Rectal smooth muscle tissue (tissue), 1 donor: ENCODE data around the gene CENPI.
"Not testable (repeated sequence)": the region's sequence is repeated elsewhere in the genome, so short reads cannot be mapped to it uniquely, and the experiment has no call there.

Experiments
- H3K27ac ChIP-seq: one replicate; pipeline ENCODE4 v1.7.0; 2013; ENCODE audit warnings: low read depth, low read length, inconsistent platforms
- H3K27me3 ChIP-seq: one replicate; pipeline ENCODE4 v1.7.0; 2013; ENCODE audit warnings: low read length; ENCODE audit not compliant: control insufficient read depth, insufficient read depth
- H3K36me3 ChIP-seq: one replicate; pipeline ENCODE4 v1.7.0; 2013; ENCODE audit warnings: low read length; ENCODE audit not compliant: control insufficient read depth, insufficient read depth
- H3K4me1 ChIP-seq: one replicate; pipeline ENCODE4 v1.7.0; 2013; ENCODE audit warnings: low read length; ENCODE audit not compliant: control insufficient read depth, insufficient read depth
- H3K4me3 ChIP-seq: one replicate; pipeline ENCODE4 v1.7.0; 2013; ENCODE audit warnings: low read length
- H3K9ac ChIP-seq: one replicate; pipeline ENCODE4 v1.7.0; 2013; ENCODE audit warnings: low read length

The CENPI gene

GRCh38 chrX:101097546-101098453 is at the start of gene CENPI:
Gene CENPI, plus strand, starts transcription at chrX:101098204. Its CDS starts 2,867 bp downstream, at chrX:101101071.
- Histone ChIP-seq H3K9ac (no peak within 1 kb of the TSS), H3K27ac (peak within 1 kb of the TSS; percentile 41), H3K4me3 (peak within 1 kb of the TSS; percentile 56), H3K4me1 (no peaks in the 10 kb centered on the region), H3K27me3 (no peaks in the 10 kb centered on the region), H3K36me3 (no peaks in the 10 kb centered on the region)

GRCh38 chrX:101051153-101051548 is 46.9 kb upstream of the CENPI start:
- peak overlapping the region; percentile 82 for H3K27ac ChIP-seq
- H3K36me3 ChIP-seq, result no peaks in the 10 kb centered on the region
- no peaks in the 10 kb centered on the region for H3K27me3 ChIP-seq
- H3K4me1 ChIP-seq, result no peaks in the 10 kb centered on the region
- H3K4me3 ChIP-seq, result peak overlapping the region; percentile 62
- H3K9ac ChIP-seq, result peak overlapping the region; percentile 7

GRCh38 chrX:101051549-101052302 is 46.3 kb upstream of the CENPI start, which contains the start of gene TRMT2B:
Gene TRMT2B, minus strand, starts transcription at chrX:101052111. Its CDS starts 9,822 bp downstream, at chrX:101042289.
- no peaks in the 10 kb centered on the region for H3K4me1 ChIP-seq
- peak within 1 kb of the TSS; percentile 62 for H3K4me3 ChIP-seq
- H3K27me3 ChIP-seq, result no peaks in the 10 kb centered on the region
- peak within 1 kb of the TSS; percentile 7 for H3K9ac ChIP-seq
- H3K27ac ChIP-seq, result peak within 1 kb of the TSS; percentile 82
- no peaks in the 10 kb centered on the region for H3K36me3 ChIP-seq

- not testable (repeated sequence) for H3K9ac ChIP-seq, H3K27me3 ChIP-seq, H3K4me1 ChIP-seq, H3K4me3 ChIP-seq, H3K36me3 ChIP-seq, H3K27ac ChIP-seq
Measured at GRCh38 chrX:101056551-101056950, 41.5 kb upstream of the CENPI start.

GRCh38 chrX:101057093-101057714 is 40.8 kb upstream of the CENPI start:
- Histone ChIP-seq H3K36me3 (no peaks in the 10 kb centered on the region), H3K4me3 (no peak overlapping the region)

GRCh38 chrX:101062176-101062575 is 35.8 kb upstream of the CENPI start:
- no peaks in the 10 kb centered on the region for H3K4me1 ChIP-seq
- no peak overlapping the region for H3K27ac ChIP-seq
- H3K9ac ChIP-seq, result no peak overlapping the region
- no peaks in the 10 kb centered on the region for H3K27me3 ChIP-seq
- H3K4me3 ChIP-seq, result no peak overlapping the region
- H3K36me3 ChIP-seq, result no peaks in the 10 kb centered on the region

More at GRCh38 chrX:101057093-101057714, 40.8 kb upstream of the CENPI start:
- H3K9ac ChIP-seq, result no peak overlapping the region
- no peaks in the 10 kb centered on the region for H3K4me1 ChIP-seq
- no peak overlapping the region for H3K27ac ChIP-seq
- H3K27me3 ChIP-seq, result no peaks in the 10 kb centered on the region

GRCh38 chrX:101071582-101071981 is 26.4 kb upstream of the CENPI start:
- Histone ChIP-seq H3K27me3 (no peaks in the 10 kb centered on the region), H3K9ac (no peak overlapping the region), H3K4me1 (no peaks in the 10 kb centered on the region), H3K36me3 (no peaks in the 10 kb centered on the region), H3K4me3 (no peak overlapping the region), H3K27ac (no peak overlapping the region)

GRCh38 chrX:101078716-101079598 is 19.0 kb upstream of the CENPI start, which contains the start of gene TMEM35A:
Gene TMEM35A, plus strand, starts transcription at chrX:101078879. Its CDS starts 124 bp downstream, at chrX:101079003.
- no peaks in the 10 kb centered on the region for H3K36me3 ChIP-seq
- H3K27me3 ChIP-seq, result no peaks in the 10 kb centered on the region
- H3K9ac ChIP-seq, result no peak within 1 kb of the TSS
- H3K4me3 ChIP-seq, result peak within 1 kb of the TSS; percentile 48
- no peaks in the 10 kb centered on the region for H3K4me1 ChIP-seq
- peak within 1 kb of the TSS; percentile 67 for H3K27ac ChIP-seq

- no peaks in the 10 kb centered on the region for H3K36me3 ChIP-seq
- no peak overlapping the region for H3K9ac ChIP-seq
- H3K27me3 ChIP-seq, result no peaks in the 10 kb centered on the region
- peak overlapping the region; percentile 67 for H3K27ac ChIP-seq
- H3K4me1 ChIP-seq, result no peaks in the 10 kb centered on the region
- peak overlapping the region; percentile 48 for H3K4me3 ChIP-seq
Measured at GRCh38 chrX:101079736-101080270, 18.2 kb upstream of the CENPI start.

GRCh38 chrX:101080326-101081124 is 17.5 kb upstream of the CENPI start:
- peak overlapping the region; percentile 48 for H3K4me3 ChIP-seq
- peak overlapping the region; percentile 48 for H3K27ac ChIP-seq
- no peak overlapping the region for H3K9ac ChIP-seq

GRCh38 chrX:101081231-101081630 is 16.8 kb upstream of the CENPI start:
- H3K4me1 ChIP-seq, result no peaks in the 10 kb centered on the region
- H3K9ac ChIP-seq, result no peak overlapping the region
- H3K27ac ChIP-seq, result no peak overlapping the region
- H3K36me3 ChIP-seq, result no peaks in the 10 kb centered on the region
- H3K27me3 ChIP-seq, result no peaks in the 10 kb centered on the region
- peak overlapping the region; percentile 23 for H3K4me3 ChIP-seq

More at GRCh38 chrX:101080326-101081124, 17.5 kb upstream of the CENPI start:
- Histone ChIP-seq H3K4me1 (no peaks in the 10 kb centered on the region), H3K36me3 (no peaks in the 10 kb centered on the region), H3K27me3 (no peaks in the 10 kb centered on the region)
